HL-60/S4 treated with retinoic acid at 250 ng/mL for 4 days and 3 days (cell line): ENCODE results near the gene RGS5.
"Not testable (repeated sequence)": the region's sequence is repeated elsewhere in the genome, so short reads cannot be mapped to it uniquely, and the experiment has no call there.

Source experiments
- in situ Hi-C: fragments of 300-500 bp; cut with MboI; formaldehyde crosslinking; loops from 2 replicates; pipeline ENCODE4 v1.7.0; 2022; ENCODE audit warnings: low sequenced_read_pairs

The RGS5 gene

GRCh38 chr1:163202833-163203451 is at the start of gene RGS5:
TSS of gene RGS5 (minus strand) at chr1:163202916. CDS start at chr1:163202835, 81 bp downstream.
- in situ Hi-C loops = no loop called here

- in situ Hi-C loops = no loop called here
Measured at GRCh38 chr1:163250382-163250974, 47.8 kb upstream of the RGS5 start.

GRCh38 chr1:163248064-163248463 is 45.3 kb upstream of the RGS5 start:
- in situ Hi-C loops = no loop called here

GRCh38 chr1:163244648-163245047 is 41.9 kb upstream of the RGS5 start:
- in situ Hi-C loops = not testable (repeated sequence)

GRCh38 chr1:163241746-163242145 is 39.0 kb upstream of the RGS5 start:
- in situ Hi-C loops = no loop called here

GRCh38 chr1:163240705-163241104 is 38.0 kb upstream of the RGS5 start:
- in situ Hi-C loops = no loop called here

- in situ Hi-C loops = not testable (repeated sequence)
Measured at GRCh38 chr1:163233643-163234042, 30.9 kb upstream of the RGS5 start.

- in situ Hi-C loops = no loop called here
Measured at GRCh38 chr1:163231385-163231784, 28.7 kb upstream of the RGS5 start.

GRCh38 chr1:163230827-163231226 is 28.1 kb upstream of the RGS5 start:
- in situ Hi-C loops = no loop called here

GRCh38 chr1:163228271-163228670 is 25.6 kb upstream of the RGS5 start:
- in situ Hi-C loops = not testable (repeated sequence)

- in situ Hi-C loops = no loop called here
Measured at GRCh38 chr1:163227126-163227525, 24.4 kb upstream of the RGS5 start.

GRCh38 chr1:163213626-163214025 is 10.9 kb upstream of the RGS5 start:
- in situ Hi-C loops = no loop called here

- in situ Hi-C loops = no loop called here
Measured at GRCh38 chr1:163211667-163212066, 9.0 kb upstream of the RGS5 start.

GRCh38 chr1:163205513-163205912 is 2.8 kb upstream of the RGS5 start:
- in situ Hi-C loops = no loop called here

- in situ Hi-C loops = no loop called here
Measured at GRCh38 chr1:163203561-163203960, 845 bp upstream of the RGS5 start.

- in situ Hi-C loops = no loop called here
Measured at GRCh38 chr1:163201906-163202305, 810 bp downstream of the RGS5 start.

GRCh38 chr1:163197022-163197421 is 5.7 kb downstream of the RGS5 start:
- in situ Hi-C loops = no loop called here

- in situ Hi-C loops = no loop called here
Measured at GRCh38 chr1:163196449-163196787, 6.3 kb downstream of the RGS5 start.

GRCh38 chr1:163195728-163196448 is 6.8 kb downstream of the RGS5 start:
- in situ Hi-C loops = no loop called here

- in situ Hi-C loops = no loop called here
Measured at GRCh38 chr1:163191301-163191700, 11.4 kb downstream of the RGS5 start.

GRCh38 chr1:163188947-163189346 is 13.8 kb downstream of the RGS5 start:
- in situ Hi-C loops = no loop called here

GRCh38 chr1:163187849-163188248 is 14.9 kb downstream of the RGS5 start:
- in situ Hi-C loops = no loop called here
